ENCODE data around the gene MGAT4B. TPM values are rescaled to one million over a fixed set of nuclear protein-coding genes. Genes with fewer than 3 reads are reported as not detected.

MGAT4B gene
- total and polyA plus RNA-seq, 2 of the 13 experiments (the other 11 are each of a cell fraction or from before 2014, with no cell fraction given): 93.5 to 130 TPM

- no peak for TF ChIP-seq POLR2A (IDR thresholded peaks at IDR 0.05; ENCODE audit: insufficient read depth in 1 of 2, low read depth in 2 of 2, low read length in 2 of 2)
- no peak for TF ChIP-seq RFXANK (CRISPR knock-in tag; IDR thresholded peaks at IDR 0.05)
- no peak for TF ChIP-seq SP1 (IDR thresholded peaks at IDR 0.05)
- TF ChIP-seq SP1 (CRISPR knock-in tag; IDR thresholded peaks at IDR 0.05): no peak
- peak; percentile 53 to 72; a peak in 3 of 4 replicates for TF ChIP-seq HMGXB4 (CRISPR knock-in tag; IDR thresholded peaks at IDR 0.05; ENCODE audit: borderline replicate concordance in 1 of 2, low read depth in 1 of 2)
- TF ChIP-seq ZNF296 (CRISPR knock-in tag; conservative IDR thresholded peaks at IDR 0.05): no peak
- TF ChIP-seq EED (CRISPR knock-in tag; IDR thresholded peaks at IDR 0.05): peak; percentile 48; the same call in 1 of the 2 replicates
- TF ChIP-seq SMAD1 (CRISPR knock-in tag; IDR thresholded peaks at IDR 0.05; ENCODE audit: borderline replicate concordance, low read depth): no peak; the same call in 1 of the 2 replicates
- TF ChIP-seq REXO4 (CRISPR knock-in tag; IDR thresholded peaks at IDR 0.05; ENCODE audit: borderline replicate concordance): no peak
- TF ChIP-seq POLR2AphosphoS2 (IDR thresholded peaks at IDR 0.05; ENCODE audit: low read depth, low read length): no peak
- TF ChIP-seq BORCS8-MEF2B (CRISPR knock-in tag; IDR thresholded peaks at IDR 0.05): peak; percentile 56; the same call in 1 of the 2 replicates
- TF ChIP-seq SIN3B (IDR thresholded peaks at IDR 0.05; ENCODE audit: low read length): no peak
- TF ChIP-seq ZNF746 (CRISPR knock-in tag; IDR thresholded peaks at IDR 0.05): no peak
- TF ChIP-seq IKZF1 (IDR thresholded peaks at IDR 0.05): no peak
- no peak for TF ChIP-seq ZNF468 (CRISPR knock-in tag; IDR thresholded peaks at IDR 0.05)
- no peak for TF ChIP-seq PTBP1 (IDR thresholded peaks at IDR 0.05; ENCODE audit: low read depth, low read length, poor library complexity, severe bottlenecking)
- TF ChIP-seq KAT7 (CRISPR knock-in tag; IDR thresholded peaks at IDR 0.05; ENCODE audit: borderline replicate concordance): no peak
- TF ChIP-seq ELF1 (CRISPR knock-in tag; IDR thresholded peaks at IDR 0.05): no peak
- 0 out of 2 replicates have a peak, but pooled peaks have one; percentile 55 for TF ChIP-seq THYN1 (CRISPR knock-in tag; IDR thresholded peaks at IDR 0.05; ENCODE audit: borderline replicate concordance, low read depth)
- no peak for TF ChIP-seq SP5 (CRISPR knock-in tag; IDR thresholded peaks at IDR 0.05; ENCODE audit: borderline replicate concordance, low read depth)
- TF ChIP-seq THAP8 (CRISPR knock-in tag; IDR thresholded peaks at IDR 0.05; ENCODE audit: borderline replicate concordance): no peak; the same call in 1 of the 2 replicates
- TF ChIP-seq SIX4 (CRISPR knock-in tag; IDR thresholded peaks at IDR 0.05): no peak
- TF ChIP-seq ZMYM4 (CRISPR knock-in tag; IDR thresholded peaks at IDR 0.05): no peak
- TF ChIP-seq THRA (CRISPR knock-in tag; IDR thresholded peaks at IDR 0.05; ENCODE audit: borderline replicate concordance): no peak
- no peak for TF ChIP-seq ZNF451 (CRISPR knock-in tag; IDR thresholded peaks at IDR 0.05)
- no peak for TF ChIP-seq CBX2 (IDR thresholded peaks at IDR 0.05; ENCODE audit: low read depth, low read length)
- no peak for TF ChIP-seq CBX2 (CRISPR knock-in tag; IDR thresholded peaks at IDR 0.05; ENCODE audit: low read depth)
- TF ChIP-seq CHD4 (IDR thresholded peaks at IDR 0.05; ENCODE audit: borderline replicate concordance, low read length): no peak
- no peak for TF ChIP-seq IKZF4 (CRISPR knock-in tag; IDR thresholded peaks at IDR 0.05; ENCODE audit: borderline replicate concordance, low read depth, not compliant biosample characterization)
- TF ChIP-seq ZNF234 (CRISPR knock-in tag; conservative IDR thresholded peaks at IDR 0.05): no peak
Observed at GRCh38 chr5:179805529-179806249, 977 bp downstream of the MGAT4B start (continued).

All from HepG2 (cell line).